ENCODE results near the gene SPRED2. TPM values are rescaled to one million over a fixed set of nuclear protein-coding genes. Genes with fewer than 3 reads are reported as not detected.
A peak's percentile ranks its signal among the peaks of the same experiment; 100 is the strongest.

SPRED2 gene
- polyA plus RNA-seq, 6 donors from 2014 or later: 0.16 to 2.4 (median 1.5) TPM; not detected in 1

- no peak for DNase-seq
- Mint-ChIP-seq H3K36me3 (peaks cover 0 to 13% of the 10 kb centered on the region in 2 donors), H3K27ac (no peak overlapping the region), H3K4me3 (no peak overlapping the region), H3K27me3 (no peaks in the 10 kb centered on the region), H3K4me1 (peaks cover under 1 to 7% (median 6%) of the 10 kb centered on the region in 3 donors), H3K9me3 (no peaks in the 10 kb centered on the region)
- no peak for ATAC-seq (ENCODE audit: low read depth in 2 of 2)
Observed at GRCh38 chr2:65273344-65273743, 159.1 kb downstream of the SPRED2 start.

DNA sequence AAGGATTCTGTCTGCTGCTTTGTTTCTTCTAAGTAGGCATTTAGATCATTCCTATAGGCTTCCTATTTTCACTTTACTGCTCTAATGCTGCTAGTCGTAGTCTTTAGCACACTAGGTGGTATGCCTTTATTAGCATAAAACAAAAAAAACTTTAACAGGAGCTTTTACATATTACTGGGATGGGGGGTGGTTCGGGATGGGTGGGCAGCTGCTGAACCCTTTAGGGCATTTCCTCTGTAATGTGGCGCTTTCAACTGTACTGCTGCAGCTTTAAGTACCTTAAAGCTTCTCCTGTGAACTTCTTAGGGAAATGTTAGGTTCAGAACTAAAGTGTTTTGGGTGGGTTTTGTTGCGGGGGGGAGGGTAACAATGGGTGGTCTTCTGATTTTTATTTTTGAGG lies 163.4 kb downstream of the SPRED2 start:
- ATAC-seq (ENCODE audit: low read depth in 2 of 2) (no peak), DNase-seq (no peak)
- Mint-ChIP-seq H3K4me3 (no peak overlapping the region), H3K27me3 (no peaks in the 10 kb centered on the region), H3K9me3 (no peaks in the 10 kb centered on the region), H3K27ac (peak overlapping the region in 5 of 6 donors; percentile 28 to 90 (median 48)), H3K36me3 (peaks cover 18 to 21% of the 10 kb centered on the region in 2 donors), H3K4me1 (peaks cover 0 to 10% (median 10%) of the 10 kb centered on the region in 3 donors)

GRCh38 chr2:65267008-65267407 lies 165.4 kb downstream of the SPRED2 start:
- no peak for ATAC-seq (ENCODE audit: low read depth in 2 of 2)
- Mint-ChIP-seq H3K4me1 (peaks cover 0 to 10% (median 10%) of the 10 kb centered on the region in 3 donors), H3K4me3 (no peak overlapping the region), H3K27ac (peak overlapping the region in 2 of 6 donors; percentile 46 to 48), H3K36me3 (peaks cover 11 to 21% of the 10 kb centered on the region in 2 donors), H3K27me3 (no peaks in the 10 kb centered on the region), H3K9me3 (no peaks in the 10 kb centered on the region)
- no peak for DNase-seq

DNA sequence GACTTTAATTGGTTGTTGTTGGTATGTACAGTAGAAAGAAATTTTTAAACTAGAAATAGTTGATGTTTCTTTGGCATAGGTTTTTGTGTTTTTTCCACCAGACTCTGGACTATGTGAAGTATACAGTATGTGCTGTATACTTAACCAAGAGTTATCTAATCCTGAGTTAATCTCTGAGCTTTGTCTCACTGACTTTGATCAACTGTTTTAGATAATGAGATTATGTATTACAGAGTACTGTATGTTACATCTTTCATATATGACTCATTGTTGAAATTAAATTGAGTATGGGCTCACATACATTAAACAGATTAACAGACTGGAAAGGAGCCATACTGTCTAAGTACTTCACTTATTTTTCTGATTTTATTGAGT lies 166.7 kb downstream of the SPRED2 start:
- DNase-seq (no peak), ATAC-seq (ENCODE audit: low read depth in 2 of 2) (no peak)
- Mint-ChIP-seq H3K27me3 (no peaks in the 10 kb centered on the region), H3K27ac (peak overlapping the region in 1 of 6 donors; percentile 46), H3K36me3 (peaks cover 11 to 21% of the 10 kb centered on the region in 2 donors), H3K9me3 (no peaks in the 10 kb centered on the region), H3K4me1 (peaks cover 0 to 10% (median 10%) of the 10 kb centered on the region in 3 donors), H3K4me3 (no peak overlapping the region)

DNA sequence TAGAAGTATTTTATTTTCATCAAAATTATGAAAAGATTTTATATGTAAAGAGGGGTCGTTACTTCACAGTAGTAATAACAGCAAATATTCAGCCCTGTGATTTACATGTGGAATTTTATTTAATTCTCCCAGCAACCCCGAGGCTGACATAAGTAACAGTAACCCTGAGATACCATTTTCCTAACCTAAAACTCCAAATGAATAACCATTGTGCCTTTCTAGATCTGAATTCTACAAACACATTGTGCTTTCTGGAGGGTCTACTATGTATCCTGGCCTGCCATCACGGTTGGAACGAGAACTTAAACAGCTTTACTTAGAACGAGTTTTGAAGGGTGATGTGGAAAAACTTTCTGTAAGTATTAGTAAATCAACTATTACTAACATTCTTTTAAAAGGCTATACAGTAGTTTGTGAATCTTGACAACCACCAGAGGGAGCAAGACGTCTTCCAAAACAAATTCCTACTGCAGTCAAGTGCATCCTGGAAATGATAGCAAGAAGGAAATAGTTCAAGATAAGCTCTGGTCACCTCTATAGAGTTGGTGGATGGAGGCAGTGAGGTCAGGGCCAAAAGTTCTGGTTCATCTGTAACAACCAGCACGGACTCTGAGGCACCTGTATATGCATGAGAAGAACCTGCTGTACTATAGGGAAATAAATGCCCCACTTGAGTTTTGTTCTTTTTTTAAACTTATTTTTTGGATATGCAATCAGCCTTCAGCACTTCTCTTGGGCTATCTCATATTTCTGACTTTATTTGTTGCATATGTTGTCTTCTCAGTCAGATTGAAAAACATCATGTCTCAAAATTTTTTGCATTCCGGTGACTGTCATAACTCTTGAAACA lies 167.4 kb downstream of the SPRED2 start:
- DNase-seq (peak; percentile 23), ATAC-seq (ENCODE audit: low read depth in 2 of 2) (no peak)
- peaks cover 0 to 10% (median 10%) of the 10 kb centered on the region in 3 donors for H3K4me1 Mint-ChIP-seq
- H3K27ac Mint-ChIP-seq: no peak overlapping the region
- no peaks in the 10 kb centered on the region for H3K9me3 Mint-ChIP-seq
- peaks cover 11 to 21% of the 10 kb centered on the region in 2 donors for H3K36me3 Mint-ChIP-seq
- H3K4me3 Mint-ChIP-seq: no peak overlapping the region
- H3K27me3 Mint-ChIP-seq: no peaks in the 10 kb centered on the region

GRCh38 chr2:65263986-65264385 lies 168.4 kb downstream of the SPRED2 start:
- H3K27me3 Mint-ChIP-seq: no peaks in the 10 kb centered on the region
- H3K4me3 Mint-ChIP-seq: no peak overlapping the region
- peaks cover 0 to 10% (median 10%) of the 10 kb centered on the region in 3 donors for H3K4me1 Mint-ChIP-seq
- peaks cover 7 to 21% of the 10 kb centered on the region in 2 donors for H3K36me3 Mint-ChIP-seq
- ATAC-seq (ENCODE audit: low read depth in 2 of 2): no peak
- no peak for DNase-seq
- H3K9me3 Mint-ChIP-seq: no peaks in the 10 kb centered on the region
- no peak overlapping the region for H3K27ac Mint-ChIP-seq

DNA sequence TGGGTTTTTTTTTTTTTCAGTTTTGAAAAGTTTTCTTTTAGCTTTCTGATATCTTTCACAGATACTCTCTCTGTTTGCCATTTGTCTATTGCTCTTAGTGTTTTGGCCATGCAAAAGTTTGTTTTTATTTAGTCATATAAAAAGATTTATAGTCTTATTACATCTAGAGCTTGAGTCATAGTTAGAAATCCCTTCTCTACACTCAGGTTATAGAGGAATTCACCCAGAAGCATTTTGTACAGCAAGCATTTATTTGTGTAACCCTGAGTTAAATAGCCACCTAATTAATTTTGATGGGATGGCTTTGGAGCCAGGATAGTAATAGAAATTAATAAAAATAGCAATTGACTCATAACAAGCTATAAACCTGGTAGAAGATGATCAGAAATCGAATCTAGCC lies 169.1 kb downstream of the SPRED2 start:
- DNase-seq (no peak), ATAC-seq (ENCODE audit: low read depth in 2 of 2) (no peak)
- no peak overlapping the region for H3K4me3 Mint-ChIP-seq
- H3K4me1 Mint-ChIP-seq: peaks cover 3 to 14% (median 10%) of the 10 kb centered on the region in 3 donors
- peaks cover 5 to 21% of the 10 kb centered on the region in 2 donors for H3K36me3 Mint-ChIP-seq
- H3K27me3 Mint-ChIP-seq: no peaks in the 10 kb centered on the region
- no peak overlapping the region for H3K27ac Mint-ChIP-seq
- H3K9me3 Mint-ChIP-seq: no peaks in the 10 kb centered on the region

GRCh38 chr2:65261676-65262075 lies 170.7 kb downstream of the SPRED2 start:
- Mint-ChIP-seq H3K9me3 (no peaks in the 10 kb centered on the region), H3K4me3 (no peak overlapping the region), H3K4me1 (peaks cover 9 to 14% (median 9%) of the 10 kb centered on the region in 3 donors), H3K27ac (peak overlapping the region in 1 of 6 donors; percentile 30), H3K27me3 (no peaks in the 10 kb centered on the region), H3K36me3 (peaks cover 5 to 17% of the 10 kb centered on the region in 2 donors)
- ATAC-seq (ENCODE audit: low read depth in 2 of 2) (no peak), DNase-seq (no peak)

Other genes starting within 250 kb of the SPRED2 start
- gene ACTR2, start 204.8 kb downstream of the SPRED2 start, polyA plus RNA-seq (ENCODE audit: low read depth in 6 of 6): 100 to 1,000 TPM; 345 to 395 (median 383) TPM